ENCODE measurements around the gene PPP1R9A.

PPP1R9A gene

DNA sequence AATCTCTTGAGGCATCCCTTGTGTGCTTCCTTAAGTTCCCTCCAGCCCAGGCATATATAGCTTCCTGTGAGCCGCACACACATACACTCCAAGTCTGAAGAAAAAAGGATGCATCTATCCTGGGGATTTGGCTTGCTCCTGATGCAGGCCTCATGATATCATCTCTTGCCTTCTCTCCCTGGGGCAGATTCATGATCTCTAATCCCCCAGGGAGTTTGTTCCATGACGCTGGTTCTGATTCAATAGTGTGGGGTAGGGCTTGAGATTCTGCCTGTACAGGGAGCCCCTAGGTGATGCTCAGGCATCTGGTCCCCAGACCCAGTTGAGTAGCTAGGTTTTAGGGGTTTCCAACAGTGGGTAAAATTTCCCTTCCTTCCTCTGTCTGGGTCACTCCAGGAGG, 415.5 kb downstream of the PPP1R9A start:
- TF ChIP-seq, protein P1, sequence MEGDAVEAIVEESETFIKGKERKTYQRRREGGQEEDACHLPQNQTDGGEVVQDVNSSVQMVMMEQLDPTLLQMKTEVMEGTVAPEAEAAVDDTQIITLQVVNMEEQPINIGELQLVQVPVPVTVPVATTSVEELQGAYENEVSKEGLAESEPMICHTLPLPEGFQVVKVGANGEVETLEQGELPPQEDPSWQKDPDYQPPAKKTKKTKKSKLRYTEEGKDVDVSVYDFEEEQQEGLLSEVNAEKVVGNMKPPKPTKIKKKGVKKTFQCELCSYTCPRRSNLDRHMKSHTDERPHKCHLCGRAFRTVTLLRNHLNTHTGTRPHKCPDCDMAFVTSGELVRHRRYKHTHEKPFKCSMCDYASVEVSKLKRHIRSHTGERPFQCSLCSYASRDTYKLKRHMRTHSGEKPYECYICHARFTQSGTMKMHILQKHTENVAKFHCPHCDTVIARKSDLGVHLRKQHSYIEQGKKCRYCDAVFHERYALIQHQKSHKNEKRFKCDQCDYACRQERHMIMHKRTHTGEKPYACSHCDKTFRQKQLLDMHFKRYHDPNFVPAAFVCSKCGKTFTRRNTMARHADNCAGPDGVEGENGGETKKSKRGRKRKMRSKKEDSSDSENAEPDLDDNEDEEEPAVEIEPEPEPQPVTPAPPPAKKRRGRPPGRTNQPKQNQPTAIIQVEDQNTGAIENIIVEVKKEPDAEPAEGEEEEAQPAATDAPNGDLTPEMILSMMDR (IDR thresholded peaks at IDR 0.05): no peak

DNA sequence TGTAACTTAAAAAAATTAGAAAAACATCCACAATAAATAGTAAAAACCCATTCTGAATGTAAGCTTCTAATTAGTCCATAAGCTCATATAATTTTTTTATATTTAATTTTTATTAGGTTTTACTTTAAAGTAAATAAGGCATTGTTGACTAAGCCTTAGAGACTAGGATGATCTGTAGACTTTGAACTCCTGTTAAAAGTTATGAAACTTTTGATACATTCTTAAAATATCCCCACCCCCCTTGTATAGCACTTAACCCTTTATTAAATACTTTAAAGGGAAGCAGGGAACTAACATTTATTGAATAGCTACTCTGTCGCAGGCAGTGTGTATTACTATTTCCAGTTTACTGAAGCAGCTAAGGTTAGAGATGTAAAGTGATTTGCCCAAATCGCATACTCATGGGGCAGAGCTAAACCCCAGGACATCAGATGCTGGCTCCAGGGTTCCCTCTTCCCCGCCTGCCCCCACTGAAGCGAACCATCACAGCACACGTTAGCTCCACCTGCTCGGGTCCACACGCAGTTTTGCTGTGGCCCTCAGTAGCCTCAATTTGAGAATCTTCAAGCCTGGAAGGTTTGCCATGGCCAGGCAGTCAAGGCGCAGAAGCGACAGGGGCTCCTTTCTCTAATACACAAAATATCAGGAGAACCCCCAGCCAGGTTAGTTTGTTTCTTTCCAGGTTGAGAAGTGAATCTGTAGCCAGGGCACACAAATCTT, 416.2 kb downstream of the PPP1R9A start:
- TF ChIP-seq, protein P1 (IDR thresholded peaks at IDR 0.05): no peak

DNA sequence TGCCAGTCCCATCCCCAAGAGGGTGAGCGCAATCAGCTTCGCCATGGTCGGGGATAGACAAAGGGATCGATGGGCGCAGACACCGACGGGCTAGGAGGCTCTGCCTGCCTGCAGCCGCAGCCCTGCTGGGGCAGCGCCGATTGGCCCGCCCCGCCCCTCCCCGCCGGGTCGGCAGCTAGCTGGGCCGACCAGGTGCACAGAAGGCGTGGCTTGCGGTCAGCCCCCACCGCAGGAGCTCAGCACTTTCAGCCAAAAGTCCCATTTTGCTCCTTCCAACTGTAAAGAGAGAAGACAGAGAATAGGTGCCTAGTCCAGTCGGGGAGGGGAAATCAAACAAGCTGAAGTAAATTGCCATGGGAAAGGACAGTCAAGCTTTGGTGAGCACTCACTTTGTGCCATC, 417.0 kb downstream of the PPP1R9A start, which contains the start of gene PON1:
TSS of gene PON1 (minus strand) at position 102 of the 400 bp plus-strand sequence. CDS start at position 45, 57 bp downstream.
- TF ChIP-seq, protein P1 (IDR thresholded peaks at IDR 0.05): no peak

DNA sequence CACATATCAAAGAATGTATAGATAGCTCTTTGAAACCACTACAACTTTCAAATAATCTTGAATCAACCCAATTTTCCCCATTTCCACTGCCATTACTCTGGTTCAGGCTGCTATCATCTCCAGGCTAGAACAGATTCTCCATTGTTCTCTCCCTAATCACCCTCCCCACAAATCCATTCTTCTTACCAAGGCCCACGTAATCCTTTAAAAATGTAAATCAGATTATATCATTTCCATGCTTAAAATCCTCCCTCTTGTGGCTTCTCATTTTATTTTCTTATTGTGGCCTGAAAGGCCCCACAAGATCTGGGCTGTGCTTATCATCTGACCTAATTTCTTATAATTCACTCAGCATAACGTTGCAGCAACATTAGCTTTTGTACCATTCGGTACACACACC, 420.0 kb downstream of the PPP1R9A start:
- TF ChIP-seq, protein P1 (IDR thresholded peaks at IDR 0.05): no peak

DNA sequence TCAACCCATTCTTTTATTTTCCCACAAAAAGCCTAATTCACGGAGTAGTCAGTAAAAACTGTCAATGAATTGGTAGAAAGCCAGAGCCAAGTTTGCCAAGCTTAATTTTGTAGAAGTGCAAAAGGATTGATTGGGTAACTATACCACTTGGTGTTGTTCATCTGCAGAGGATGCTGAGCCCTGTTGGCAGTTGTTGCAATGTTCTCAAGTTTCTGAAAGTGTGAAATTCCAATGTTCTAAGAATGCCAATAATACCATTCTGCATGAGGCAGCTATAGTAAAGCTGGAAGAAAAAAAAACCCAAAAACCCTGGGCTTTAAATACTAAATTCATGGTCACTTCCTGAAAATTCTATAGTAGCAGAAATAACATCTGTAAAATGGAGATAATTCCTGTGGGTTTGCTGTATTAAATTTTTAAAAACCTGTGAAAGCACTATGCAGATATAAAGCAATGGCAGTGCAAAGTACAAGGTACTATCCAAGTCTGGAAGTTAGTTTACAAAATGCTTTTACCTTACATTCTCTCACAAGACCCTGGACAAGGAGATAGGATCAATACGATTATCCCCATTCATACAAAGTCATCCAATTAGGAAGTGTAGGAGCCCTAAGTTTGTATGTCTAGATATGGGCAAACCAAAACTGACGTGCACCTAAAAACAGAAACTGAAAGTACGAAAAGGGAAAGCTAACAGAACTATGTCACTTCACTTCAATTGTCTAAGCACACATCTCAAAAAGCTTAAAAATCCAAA, 423.0 kb downstream of the PPP1R9A start:
- TF ChIP-seq, protein P1 (IDR thresholded peaks at IDR 0.05): no peak

DNA sequence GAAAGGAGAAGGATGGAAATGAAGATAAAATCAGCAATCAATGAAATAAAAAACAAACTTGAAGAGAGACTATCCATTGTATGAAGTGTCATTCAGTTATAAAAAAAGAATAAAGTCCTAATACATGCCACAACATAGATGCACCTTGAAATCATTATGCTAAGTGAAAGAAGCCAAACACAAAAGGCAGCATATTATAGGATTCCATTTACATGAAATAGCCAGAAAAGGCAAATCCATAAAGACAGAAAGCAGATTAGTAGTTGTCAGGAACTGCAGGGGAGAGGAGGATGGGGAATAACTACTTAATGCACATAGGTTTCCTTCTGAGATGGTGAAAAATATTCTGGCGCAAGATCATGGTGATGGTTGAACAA, 423.6 kb downstream of the PPP1R9A start:
- TF ChIP-seq, protein P1 (IDR thresholded peaks at IDR 0.05): no peak

DNA sequence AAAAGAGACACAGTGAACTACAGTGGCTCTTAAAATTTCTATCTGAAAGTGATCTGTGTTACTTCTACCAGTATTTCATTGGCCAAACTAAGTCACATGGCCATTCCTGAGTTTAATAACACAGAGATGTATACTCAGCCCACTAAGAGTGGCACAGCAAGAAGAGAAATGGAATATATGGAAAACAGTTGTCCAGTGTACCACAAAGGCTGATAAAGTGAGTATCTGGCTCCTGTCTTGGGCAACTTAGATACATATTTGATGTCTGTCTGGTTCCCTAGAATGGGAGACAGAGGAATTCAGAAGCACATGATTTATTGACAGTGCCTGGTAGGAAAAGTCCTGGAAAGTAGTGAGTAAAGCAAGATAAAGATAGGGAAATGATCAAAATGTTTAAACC, 427.1 kb downstream of the PPP1R9A start:
- TF ChIP-seq, protein P1 (IDR thresholded peaks at IDR 0.05): no peak
